GM18520 (cell line): ENCODE data around the gene DNM1.

Experiments used
- ATAC-seq: cut with Tn5 transposase; IDR thresholded peaks from one replicate; pipeline ENCODE4 v1.9.1; 2021; ENCODE audit not compliant: unreplicated experiment

The DNM1 gene

DNA sequence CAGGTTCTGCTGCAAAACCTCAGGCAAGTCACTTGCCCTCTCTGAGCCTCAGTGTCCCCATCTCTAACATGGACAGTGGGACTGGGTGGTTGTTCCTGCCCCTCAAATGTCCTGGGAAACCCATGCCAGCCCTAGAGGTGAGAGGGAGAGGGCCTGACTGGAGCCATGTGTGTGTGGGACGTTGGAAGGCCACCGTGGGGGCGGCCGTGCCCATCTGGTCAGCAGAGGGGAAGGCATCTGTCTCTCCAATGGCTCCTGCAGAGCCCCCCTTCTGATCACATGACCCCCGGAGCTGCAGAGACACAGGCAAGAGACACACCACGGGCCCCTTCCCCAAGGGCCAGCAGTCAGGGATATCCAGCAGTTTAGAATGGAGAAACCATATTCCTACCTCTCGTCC, 1.7 kb downstream of the DNM1 start:
- no peak for ATAC-seq

DNA sequence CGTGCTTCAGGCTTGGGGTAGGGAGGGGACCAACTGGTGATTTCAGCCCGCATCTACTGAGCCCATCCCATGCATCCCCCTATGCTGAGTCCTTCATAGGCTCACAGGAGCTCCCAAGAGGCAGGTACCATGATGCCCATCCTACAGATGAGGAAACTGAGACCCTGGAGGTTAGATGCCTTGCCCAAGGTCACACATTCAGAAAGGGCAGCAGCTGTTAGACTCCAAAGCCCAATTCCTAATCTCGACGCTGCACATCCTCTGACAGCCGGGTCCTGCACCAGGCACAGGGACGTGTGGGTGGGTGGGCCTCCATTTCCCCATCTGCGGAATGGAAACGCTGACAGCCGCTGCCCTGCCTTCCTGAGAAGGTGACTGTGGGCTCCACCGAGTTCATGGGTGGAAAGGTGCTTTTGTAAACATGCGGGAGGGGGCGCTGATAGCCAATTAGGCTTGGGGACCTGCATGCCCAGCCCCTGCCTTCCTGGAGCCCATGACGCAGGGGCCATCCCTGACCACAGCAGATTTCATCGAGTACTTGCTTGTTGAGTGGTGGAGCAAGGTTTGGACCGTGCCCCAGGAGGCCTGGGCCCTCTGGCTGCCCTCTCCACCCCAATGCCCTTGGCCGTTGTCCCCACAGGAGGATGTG, 2.2 kb downstream of the DNM1 start:
- no peak for ATAC-seq

DNA sequence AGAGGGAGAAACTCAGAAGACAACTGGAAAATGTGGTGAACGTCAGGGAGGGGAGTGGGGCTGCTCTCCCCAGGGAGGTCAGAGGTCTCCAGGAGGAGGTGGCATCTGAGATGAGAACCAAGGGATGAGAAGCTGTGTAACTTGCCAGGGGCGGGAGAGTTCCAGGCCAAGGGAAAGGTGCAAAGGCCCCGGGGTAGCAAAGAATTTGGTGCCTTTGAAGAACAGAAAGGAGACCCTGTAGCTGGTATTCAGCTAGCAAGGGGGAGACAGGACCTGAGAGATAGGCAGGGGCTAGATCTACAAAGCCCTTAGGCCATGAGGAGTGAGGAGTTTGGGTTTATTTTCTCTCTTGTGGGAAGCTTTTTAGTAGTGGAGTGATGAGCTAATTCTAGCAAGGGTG, 3.3 kb downstream of the DNM1 start:
- ATAC-seq = no peak

DNA sequence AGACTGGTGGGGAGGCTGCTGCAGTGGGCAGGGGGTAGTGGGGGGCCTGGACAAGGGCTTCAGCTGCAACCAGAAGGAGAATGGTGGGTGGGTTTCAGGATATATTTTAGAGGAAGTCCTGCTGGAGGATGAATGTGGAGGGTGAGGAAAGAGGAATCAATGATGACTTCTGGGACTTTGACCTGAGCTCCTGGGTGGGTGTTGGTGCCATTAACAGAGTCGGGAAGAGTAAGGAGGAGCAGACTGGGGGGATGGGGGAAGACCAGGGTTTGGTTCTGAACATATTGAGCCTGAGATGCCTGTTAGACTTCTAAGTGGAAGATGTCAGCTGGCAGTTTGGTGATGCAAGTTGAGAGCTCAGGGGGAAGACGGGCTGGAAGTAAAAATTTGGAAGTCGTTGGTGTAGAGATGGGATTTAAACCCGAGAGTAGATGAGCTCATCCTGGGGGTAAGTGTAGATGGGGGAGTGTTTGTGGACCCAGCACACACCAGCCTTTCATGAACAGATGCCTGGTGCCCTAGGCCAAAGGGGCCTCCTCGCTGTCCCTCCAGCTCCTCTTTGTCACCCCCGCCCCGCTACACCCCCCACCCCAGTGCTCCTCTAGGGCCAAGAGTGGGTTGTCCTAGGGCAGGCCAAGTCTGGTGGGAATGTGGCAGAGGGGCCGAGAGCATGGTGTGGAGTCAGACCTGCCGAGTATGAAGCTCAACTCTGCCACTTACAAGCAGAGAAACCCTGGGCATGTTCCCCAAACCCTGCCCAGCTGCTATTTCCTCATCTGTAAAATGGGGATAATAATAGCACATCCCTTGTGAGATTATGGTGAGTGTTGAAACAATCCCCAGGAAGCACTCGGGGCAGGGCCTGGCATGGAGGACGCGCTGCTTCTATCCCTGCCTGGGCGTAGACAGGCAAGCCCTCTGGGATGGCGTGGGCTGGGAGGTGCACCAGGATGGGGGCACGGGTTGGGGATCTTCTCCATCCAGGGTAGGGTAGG, 4.0 kb downstream of the DNM1 start:
- ATAC-seq = no peak

DNA sequence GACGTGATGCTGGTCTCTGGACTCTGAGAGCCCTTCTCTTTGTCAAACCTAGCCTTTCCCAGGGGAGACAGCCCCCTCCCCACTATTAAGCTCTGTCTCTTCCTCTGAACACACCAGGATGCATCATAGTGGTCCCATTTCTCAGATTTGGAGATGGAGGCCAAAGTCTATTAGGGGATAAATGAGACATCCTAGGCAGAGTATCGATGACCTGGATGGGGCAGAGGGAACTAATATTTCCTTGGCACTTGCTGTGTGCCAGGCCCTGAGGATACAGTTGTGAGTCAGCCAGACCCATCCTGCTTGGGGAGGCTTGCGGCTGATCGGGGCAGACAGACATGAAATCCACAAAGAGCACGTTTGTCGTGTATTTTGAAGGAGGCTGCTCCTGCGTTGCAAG, 5.2 kb downstream of the DNM1 start:
- ATAC-seq = no peak

DNA sequence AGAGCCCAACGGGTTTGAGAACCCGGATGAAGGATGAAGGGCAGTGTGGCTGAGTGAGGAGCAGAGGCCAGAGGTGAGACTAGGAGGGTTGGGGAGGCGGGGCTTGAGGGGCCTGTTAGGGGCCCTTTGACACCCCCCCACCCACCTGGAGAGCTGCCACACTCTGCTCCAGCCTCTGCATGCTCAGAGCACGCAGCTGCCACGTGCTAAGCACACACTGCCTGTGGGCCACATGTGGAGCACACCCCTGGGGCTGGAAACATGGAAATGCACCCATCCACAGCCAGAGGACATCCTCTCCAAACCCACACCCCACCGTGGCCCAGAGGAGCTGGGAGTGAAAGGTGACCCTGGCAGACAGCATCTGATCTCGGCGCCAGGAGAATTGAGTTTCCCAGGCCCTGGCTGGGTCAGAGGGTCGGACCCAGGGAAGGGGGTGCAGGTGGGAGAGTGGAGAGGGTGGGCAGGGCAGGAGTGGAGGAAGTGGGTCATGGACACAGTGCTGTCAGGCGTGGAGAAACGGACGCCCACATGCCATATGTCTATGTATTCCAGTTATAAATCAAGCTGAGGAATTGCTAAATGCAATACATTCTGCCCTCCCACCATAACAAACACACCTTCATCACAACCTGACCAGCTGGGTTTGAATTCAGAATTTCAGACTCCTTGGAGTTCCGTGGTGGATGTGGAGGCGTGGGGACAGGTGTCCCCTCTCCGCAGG, 5.9 kb downstream of the DNM1 start:
- ATAC-seq = no peak

DNA sequence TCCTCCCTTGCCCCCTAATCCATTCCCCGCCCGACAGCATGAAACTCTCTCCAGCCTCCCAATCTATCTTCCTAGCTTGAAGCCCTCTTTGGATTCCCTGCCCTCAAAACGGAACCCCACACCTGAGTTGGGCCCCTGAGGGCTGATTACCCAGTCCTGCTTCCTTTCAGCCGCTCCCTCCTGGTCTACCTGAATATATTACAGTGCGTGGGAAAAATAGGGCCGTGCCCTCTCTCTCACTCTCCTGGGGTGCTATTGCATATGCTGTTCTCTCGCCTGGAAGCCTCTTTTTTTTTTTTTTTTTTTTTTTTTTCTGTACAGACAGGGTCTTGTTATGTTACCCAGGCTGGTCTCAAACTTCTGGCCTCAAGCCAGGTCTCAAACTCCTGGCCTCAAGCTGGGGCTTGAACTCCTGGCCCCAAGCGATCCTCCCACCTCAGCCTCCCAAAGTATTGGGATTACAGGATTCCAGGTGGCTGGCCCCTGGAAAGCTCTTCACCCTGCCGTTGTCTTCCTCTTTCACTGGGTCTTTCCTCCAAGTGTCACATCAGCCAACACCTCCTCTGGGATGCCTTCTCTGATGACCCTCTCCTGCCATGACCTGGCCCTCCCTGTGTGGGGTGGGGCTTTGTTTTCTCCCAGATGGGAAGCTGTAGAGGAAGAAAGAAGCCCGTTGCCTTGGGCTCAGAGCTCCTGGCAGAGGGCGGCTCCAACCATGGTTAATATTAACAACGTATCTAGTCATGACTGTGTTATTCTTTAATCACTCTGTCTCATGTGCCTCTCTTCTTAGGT, 8.2 kb downstream of the DNM1 start:
- ATAC-seq = no peak

DNA sequence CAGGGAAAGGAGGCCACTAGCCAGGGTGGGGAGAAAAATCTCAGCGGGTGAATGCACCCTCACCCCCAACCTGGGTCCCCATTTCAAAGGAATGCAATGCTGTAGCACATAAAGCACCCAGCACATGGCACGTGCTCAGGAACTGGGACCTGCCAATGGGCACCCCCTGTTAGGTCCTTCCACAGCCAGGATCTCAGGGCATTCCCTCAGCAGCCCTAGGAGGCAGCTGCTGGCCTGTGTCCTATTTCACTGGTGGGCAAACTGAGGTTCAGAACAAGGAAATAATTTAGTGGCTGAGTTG, 8.8 kb downstream of the DNM1 start:
- ATAC-seq = no peak

DNA sequence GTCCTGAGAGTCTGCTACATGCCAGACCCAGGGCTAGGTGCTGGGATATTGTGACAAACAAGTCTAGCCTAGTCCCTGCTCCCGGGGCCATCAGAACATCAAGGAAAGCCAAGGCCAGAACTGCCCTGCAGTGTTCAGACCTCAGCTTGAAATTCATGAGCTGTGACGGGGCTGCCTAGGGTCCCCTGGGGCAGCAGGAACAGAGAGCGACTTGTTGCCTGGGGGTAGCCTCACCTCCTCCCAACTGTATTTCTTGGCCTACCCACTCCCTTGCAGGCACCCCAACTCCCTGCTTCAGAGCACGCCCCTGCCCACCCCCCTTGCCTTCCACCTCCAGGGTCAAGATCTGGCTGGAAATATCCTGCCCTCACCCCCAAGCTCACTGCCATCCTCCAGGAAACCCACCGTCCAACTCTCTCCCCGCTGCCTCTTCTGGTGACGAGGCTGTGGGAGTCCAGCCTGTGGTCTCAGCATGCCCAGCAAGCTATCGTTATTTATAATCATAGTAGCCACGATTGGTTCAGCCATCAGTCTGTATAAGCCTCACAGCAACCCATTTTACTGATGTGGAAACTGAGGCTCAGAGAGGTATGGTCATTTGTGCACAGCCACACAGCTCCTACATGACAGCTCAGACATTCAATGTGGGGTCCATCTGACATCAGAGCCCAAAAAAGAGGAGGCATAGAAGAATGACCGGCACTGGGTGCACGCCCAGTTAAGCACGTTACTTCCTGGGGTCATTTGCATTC, 10.7 kb downstream of the DNM1 start:
- ATAC-seq = no peak

DNA sequence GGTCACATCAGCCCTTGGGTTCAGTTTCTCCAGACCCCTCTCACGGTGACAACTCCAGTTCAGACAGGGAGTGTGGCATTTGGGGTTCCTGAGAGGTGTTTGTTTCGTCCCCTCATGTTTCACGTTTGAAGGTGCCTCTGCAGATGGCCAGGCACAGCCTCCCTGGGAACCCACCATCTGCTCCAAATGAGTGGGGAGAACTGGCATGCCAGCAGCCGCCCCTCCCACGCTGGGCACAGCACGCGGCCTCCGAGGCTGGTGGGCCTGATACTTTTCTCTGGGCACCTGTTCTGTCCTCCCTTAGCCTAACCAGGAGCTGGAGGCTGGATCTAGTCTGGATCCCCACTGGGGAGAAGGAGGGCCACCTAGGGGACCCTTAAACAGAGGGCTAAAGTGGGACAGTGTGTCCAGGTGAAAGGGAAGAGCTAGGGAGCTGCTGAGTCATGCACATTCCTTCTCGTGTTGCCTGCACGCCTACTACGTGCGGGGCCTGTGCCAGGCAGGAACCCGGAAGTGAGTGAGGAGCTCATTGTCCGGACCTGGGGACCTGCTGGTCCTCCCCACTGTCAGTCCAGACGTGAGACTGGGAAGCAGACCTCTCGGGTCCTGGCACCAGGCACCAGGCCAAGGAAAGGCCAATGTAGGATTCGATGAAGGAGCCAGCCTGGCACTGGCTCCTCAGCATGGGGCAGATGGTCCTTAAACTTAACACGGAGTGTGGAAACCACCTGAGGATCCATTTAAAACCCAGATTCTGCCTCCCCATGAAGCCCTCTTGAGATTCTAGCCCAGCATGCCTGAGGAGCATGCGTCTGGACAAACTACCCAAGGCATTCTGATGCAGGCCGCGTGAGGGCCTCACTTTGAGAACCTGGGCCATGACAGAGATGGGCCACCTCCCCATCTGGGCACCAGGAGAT, 11.7 kb downstream of the DNM1 start:
- ATAC-seq = no peak

DNA sequence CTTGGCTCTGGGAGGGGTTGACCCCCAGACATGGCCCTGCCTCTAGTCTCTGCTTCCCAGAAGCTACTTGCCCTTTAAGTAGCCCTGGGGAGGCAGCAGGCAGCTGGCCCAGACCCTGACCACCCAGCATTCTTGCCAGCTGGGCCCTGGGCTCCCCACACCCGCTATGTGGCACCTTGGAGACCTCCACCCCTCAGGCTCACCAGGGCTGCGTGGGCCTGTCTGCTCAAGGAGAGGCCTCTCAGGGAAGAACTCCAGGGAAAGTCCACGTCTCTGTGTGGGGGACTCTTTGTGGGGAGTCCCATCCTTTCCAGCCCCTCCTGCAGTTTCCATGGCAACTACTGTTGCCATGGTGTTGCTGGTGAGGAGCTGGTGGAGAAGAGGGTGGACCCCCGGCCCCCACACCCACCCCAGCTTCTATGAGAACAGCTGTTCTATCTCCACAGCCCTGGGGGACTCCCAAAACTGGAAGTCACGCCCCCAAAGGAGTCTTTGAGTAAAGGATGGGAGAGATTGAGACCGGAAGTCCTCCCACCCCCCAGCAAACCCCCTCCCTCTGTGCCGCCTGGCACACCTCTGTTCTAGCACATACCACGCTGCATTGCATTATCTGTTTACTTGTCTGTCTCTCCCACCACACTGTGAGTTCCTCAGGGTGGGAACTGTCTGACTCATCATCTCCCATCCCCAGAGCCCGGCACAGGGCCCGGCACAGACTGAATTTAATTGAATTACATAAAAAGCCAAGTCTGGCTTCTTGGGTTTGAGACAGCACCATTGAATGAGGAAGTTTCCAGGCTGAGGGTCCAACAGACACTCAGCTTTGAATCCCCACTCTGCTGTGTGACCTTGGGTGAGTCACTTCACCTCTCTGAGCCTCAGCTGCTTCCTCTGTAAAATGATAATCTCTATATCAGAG, 12.6 kb downstream of the DNM1 start:
- ATAC-seq = no peak

DNA sequence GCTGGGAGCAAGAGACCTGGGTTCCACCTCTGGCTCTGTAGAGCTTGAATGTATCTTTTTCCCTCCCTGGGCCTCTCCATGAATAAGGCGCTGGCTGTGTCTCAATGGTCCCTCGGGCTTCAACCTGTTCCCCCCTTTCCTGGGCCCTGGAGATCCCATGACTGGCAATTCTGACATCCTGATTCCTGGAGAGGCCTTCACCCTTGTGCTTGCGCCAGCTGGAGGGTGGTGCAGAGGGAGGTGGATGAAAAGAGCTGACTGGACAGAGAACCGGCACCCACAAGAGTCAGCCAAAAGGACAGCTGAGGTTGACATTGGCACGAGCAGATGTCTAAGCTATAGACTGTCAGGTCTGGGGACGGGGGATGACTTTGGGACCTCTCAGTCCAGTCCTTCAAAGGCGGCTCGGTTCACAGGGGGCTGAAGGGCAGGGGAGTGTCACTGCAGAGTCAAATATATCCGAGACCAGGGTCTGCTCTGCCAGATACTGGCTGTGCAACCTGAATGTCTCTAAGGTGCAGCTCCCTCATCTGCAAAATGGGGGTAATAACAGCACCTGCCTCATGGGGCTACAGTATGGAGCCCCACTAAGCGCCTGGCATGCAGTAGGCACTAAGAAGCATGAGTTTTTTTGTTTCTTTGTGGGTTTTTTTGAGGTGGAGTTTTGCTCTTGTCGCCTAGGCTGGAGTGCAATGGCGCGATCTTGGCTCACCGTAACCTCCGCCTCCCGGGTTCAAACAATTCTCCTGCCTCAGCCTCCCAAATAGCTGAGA, 13.8 kb downstream of the DNM1 start:
- no peak for ATAC-seq

DNA sequence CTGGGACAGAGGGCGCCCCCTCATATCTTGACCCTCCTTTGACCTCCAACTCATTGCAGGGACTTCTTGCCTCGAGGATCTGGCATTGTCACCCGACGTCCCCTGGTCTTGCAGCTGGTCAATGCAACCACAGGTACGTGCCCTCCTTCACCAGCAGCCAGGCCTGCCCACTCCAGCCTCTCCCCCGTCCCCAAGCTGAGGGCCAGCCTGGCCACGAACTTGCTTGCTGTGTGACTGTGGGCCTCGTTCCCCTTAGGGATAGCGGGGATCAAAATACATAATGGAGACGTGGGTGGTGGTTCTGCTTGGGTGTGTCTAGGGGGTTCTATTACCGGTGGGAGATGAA, 15.0 kb downstream of the DNM1 start:
- ATAC-seq = no peak

DNA sequence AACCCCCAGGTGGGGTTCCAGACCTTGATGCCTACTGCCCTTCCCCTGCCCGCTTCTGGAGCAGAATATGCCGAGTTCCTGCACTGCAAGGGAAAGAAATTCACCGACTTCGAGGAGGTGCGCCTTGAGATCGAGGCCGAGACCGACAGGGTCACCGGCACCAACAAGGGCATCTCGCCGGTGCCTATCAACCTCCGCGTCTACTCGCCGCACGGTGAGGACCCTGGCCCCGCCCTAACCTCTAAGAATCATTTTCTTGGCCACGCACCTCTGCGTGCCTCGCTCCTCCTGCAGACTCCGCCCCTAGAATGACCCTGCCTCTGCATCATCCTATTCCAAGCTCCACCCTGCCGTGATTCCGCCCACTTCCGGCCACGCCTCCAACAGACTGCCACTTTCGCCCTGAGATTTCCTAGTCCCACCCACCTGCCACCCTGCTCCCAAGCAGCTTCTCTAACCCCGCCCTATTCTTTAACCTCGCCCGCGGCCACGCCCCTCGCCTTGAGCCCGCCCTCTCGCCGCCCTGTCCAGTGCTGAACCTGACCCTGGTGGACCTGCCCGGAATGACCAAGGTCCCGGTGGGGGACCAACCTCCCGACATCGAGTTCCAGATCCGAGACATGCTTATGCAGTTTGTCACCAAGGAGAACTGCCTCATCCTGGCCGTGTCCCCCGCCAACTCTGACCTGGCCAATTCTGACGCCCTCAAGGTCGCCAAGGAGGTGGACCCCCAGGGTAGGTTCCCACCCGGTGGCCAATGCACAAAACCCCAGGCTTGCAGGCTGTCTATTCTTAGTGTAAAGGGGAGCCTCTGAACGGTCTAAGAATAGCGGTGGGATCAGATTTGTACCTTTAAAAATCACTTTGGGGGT, 15.6 kb downstream of the DNM1 start:
- peak; percentile 76 for ATAC-seq

DNA sequence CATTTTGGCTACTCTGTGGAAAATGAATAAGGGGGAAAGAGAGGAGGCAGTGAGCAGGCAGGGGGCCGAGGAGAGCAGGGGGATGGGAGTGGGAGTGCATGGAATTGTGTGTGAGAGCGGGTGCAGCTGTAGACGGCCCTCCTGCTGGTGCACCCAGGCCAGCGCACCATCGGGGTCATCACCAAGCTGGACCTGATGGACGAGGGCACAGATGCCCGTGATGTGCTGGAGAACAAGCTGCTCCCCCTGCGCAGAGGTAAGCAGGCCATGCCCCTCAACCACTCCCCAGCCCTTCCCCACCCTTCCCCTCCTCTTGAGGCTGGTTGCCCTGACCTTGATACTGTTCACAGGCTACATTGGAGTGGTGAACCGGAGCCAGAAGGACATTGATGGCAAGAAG, 16.7 kb downstream of the DNM1 start:
- ATAC-seq = no peak

DNA sequence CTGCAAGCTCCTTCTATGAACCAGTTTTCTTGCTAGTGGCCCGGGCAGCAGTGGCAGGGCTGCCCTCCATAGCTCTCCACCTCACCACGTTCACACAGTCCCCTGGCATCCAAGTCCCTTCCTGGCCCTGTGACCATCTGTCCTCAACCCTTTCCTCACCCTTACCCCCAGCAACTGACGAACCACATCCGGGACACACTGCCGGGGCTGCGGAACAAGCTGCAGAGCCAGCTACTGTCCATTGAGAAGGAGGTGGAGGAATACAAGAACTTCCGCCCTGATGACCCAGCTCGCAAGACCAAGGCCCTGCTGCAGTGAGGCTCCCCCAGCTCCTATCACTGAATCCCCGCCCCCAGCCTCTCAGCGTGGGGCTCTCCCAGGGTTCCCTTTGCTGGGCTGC, 18.8 kb downstream of the DNM1 start:
- ATAC-seq = no peak
